ENCODE measurements around the gene DCTN2.

GRCh38 chr12:57576613-57577160, 29.7 kb upstream of the DCTN2 start:
- TF ChIP-seq POLR2A (IDR thresholded peaks at IDR 0.05): no peak
- no peak for TF ChIP-seq POLR2AphosphoS5 (IDR thresholded peaks at IDR 0.05)
- no peak for TF ChIP-seq CTCF (IDR thresholded peaks at IDR 0.05)
- TF ChIP-seq EP300 (IDR thresholded peaks at IDR 0.05): no peak
